Measurements from ENCODE around the gene ELAPOR1. TPM values are rescaled to one million over a fixed set of nuclear protein-coding genes. Genes with fewer than 3 reads are reported as not detected.

ELAPOR1 gene
- total RNA-seq, 1 donor from 2014 or later, result 27.4 TPM

DNA sequence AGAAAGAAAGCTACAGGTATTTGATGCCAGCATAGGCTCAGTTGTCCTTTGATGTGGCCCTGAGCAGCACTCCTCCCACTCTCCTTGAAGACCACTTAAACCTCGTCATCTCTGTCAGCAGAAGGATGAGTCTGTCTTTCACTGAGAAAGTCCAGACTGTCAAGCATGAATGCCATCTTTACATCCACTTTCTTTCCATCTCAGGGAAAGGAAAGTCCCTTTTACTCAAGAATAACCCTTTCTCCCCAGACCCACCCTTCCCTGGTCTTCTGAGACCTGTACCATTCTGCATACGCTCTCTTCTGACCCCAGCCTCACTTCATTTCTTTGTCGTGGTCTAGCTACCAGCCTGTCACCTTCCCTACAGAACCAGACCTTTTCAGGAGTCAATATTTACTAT is 4.0 kb upstream of the ELAPOR1 start:
- H3K27ac Mint-ChIP-seq, result no peak overlapping the region
- peaks cover 72% of the 10 kb centered on the region for H3K27me3 Mint-ChIP-seq
- no peak overlapping the region for H3K4me3 Mint-ChIP-seq
- H3K36me3 Mint-ChIP-seq, result no peaks in the 10 kb centered on the region
- peaks cover 10% of the 10 kb centered on the region for H3K4me1 Mint-ChIP-seq (ENCODE audit: unreplicated experiment)
- H3K9me3 Mint-ChIP-seq, result no peaks in the 10 kb centered on the region
- TF ChIP-seq, protein P1, sequence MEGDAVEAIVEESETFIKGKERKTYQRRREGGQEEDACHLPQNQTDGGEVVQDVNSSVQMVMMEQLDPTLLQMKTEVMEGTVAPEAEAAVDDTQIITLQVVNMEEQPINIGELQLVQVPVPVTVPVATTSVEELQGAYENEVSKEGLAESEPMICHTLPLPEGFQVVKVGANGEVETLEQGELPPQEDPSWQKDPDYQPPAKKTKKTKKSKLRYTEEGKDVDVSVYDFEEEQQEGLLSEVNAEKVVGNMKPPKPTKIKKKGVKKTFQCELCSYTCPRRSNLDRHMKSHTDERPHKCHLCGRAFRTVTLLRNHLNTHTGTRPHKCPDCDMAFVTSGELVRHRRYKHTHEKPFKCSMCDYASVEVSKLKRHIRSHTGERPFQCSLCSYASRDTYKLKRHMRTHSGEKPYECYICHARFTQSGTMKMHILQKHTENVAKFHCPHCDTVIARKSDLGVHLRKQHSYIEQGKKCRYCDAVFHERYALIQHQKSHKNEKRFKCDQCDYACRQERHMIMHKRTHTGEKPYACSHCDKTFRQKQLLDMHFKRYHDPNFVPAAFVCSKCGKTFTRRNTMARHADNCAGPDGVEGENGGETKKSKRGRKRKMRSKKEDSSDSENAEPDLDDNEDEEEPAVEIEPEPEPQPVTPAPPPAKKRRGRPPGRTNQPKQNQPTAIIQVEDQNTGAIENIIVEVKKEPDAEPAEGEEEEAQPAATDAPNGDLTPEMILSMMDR (conservative IDR thresholded peaks at IDR 0.05), result no peak
- DNase-seq (ENCODE audit: extremely low spot score, unreplicated experiment), result no peak

DNA sequence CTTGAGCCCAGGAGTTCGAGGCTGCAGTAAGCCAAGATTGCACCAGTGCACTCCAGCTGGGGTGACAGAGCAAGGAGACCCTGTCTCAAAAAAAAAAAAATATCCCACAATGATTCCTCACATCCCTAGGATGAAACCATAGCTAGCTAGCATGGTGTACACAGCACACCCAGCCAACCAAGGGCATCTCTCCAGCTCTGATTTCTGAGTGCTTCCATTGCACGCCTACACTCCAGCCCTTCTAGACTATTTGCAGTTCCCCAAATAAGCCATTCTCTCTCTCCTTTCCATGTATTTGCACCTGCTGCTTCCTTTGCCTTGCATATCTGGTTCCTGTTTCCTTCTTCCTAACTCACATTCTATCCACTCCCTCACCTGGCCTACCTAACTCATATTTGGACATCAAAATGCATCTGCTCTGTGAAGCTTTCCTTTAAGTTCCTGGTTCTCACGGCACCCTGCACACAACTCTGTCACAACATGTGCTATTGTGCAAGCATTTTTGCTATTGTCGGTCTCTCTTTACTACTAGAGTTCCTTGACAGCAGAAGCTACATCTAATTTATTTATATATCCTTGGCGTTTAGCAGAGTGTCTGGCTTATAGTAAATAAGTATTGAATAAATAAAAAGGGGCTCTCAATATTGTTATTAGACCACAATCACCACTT is 2.4 kb upstream of the ELAPOR1 start:
- H3K9me3 Mint-ChIP-seq, result no peaks in the 10 kb centered on the region
- peaks cover 10% of the 10 kb centered on the region for H3K4me1 Mint-ChIP-seq (ENCODE audit: unreplicated experiment)
- H3K36me3 Mint-ChIP-seq, result no peaks in the 10 kb centered on the region
- no peak overlapping the region for H3K4me3 Mint-ChIP-seq
- no peak overlapping the region for H3K27ac Mint-ChIP-seq
- TF ChIP-seq, protein P1 (conservative IDR thresholded peaks at IDR 0.05), result no peak
- H3K27me3 Mint-ChIP-seq, result peaks cover 85% of the 10 kb centered on the region
- no peak for DNase-seq (ENCODE audit: extremely low spot score, unreplicated experiment)

DNA sequence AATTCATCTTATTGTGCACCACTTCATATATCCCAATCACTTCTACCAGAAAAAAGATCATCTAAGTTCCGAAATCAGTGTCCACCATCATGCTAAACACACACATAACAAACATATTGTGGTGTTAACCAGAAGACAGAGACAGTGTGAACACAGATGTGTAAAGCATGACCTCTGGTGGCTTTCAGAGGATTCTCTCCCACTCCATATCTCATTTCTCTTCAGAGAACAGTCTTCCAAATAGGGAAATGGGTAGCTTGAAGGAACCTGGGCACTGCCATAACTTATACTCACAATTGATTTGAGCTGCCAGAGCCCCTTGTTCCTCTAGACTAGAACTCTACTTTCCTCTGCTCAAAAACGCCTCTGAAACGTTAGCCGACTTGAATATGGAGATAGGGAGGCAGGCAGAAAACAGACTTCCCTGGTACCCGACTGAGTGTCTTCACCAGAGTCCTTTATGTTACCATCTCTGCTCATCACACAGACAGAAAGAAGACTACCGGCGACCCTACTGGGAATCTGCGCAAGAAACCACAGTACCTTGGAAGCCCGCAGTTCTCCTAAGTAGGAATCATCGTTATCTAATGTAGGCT is 1.8 kb upstream of the ELAPOR1 start:
- H3K4me1 Mint-ChIP-seq (ENCODE audit: unreplicated experiment), result peaks cover 10% of the 10 kb centered on the region
- peak overlapping the region; percentile 63 for H3K27ac Mint-ChIP-seq
- H3K27me3 Mint-ChIP-seq, result peaks cover 86% of the 10 kb centered on the region
- H3K4me3 Mint-ChIP-seq, result peak overlapping the region; percentile 83
- TF ChIP-seq, protein P1 (conservative IDR thresholded peaks at IDR 0.05), result no peak
- no peaks in the 10 kb centered on the region for H3K36me3 Mint-ChIP-seq
- H3K9me3 Mint-ChIP-seq, result no peaks in the 10 kb centered on the region
- DNase-seq (ENCODE audit: extremely low spot score, unreplicated experiment), result no peak

DNA sequence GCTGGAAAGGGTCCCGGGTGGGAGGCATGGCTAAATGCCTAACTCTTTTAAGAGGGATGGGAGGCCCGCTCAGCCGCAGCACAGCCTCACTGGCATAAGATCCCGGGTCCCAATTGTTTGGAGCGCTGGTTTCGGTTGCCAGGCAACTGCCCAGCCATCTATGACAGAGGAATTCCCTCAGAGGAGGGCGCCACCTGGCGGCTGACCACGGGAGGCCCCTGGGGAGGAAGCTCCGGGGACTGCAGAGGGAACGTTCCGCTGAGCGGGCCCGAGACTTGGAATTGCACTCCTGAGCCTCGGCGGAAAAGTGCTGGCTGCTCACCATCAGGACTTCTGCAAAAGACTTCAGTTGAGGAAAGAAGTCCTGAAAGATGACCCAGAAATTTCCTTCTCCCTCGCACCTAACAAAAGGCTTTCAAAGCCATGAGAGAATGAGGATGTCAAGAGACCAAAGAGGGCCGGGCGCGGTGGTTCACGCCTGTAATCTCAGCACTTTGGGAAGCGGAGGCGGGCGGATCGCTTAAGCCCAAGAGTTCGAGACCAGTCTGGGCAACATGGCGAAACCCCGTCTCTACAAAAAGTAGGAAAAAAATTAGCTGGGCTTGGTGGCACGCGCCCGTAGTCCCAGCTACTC is 1.1 kb upstream of the ELAPOR1 start:
- TF ChIP-seq, protein P1 (conservative IDR thresholded peaks at IDR 0.05), result peak; percentile 99
- H3K4me1 Mint-ChIP-seq (ENCODE audit: unreplicated experiment), result peaks cover 10% of the 10 kb centered on the region
- H3K36me3 Mint-ChIP-seq, result no peaks in the 10 kb centered on the region
- peak; percentile 96 for DNase-seq (ENCODE audit: extremely low spot score, unreplicated experiment)
- peak overlapping the region; percentile 83 for H3K4me3 Mint-ChIP-seq
- peak overlapping the region; percentile 63 for H3K27ac Mint-ChIP-seq
- no peaks in the 10 kb centered on the region for H3K9me3 Mint-ChIP-seq
- peaks cover 86% of the 10 kb centered on the region for H3K27me3 Mint-ChIP-seq

DNA sequence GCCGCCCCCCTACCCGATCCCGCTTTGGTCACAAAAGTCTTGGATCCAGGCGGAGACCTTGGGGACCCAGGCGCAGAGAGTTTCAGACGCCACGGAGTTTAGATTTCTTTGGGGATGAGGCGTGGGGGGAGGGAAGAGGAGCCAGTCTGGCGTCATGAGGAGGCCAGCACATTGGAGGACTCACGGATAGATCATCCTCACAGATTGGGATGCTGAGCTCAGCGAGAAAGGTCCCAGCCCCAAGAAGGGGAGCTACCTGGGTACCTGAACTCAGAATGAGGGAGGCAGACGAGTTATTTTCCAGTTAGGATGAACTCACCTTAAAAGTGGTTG is 393 bp downstream of the ELAPOR1 start:
- Mint-ChIP-seq H3K9me3 (no peaks in the 10 kb centered on the region), H3K36me3 (no peaks in the 10 kb centered on the region), H3K4me1 (ENCODE audit: unreplicated experiment) (peaks cover 10% of the 10 kb centered on the region), H3K27me3 (peaks cover 83% of the 10 kb centered on the region), H3K27ac (no peak overlapping the region), H3K4me3 (peak overlapping the region; percentile 61)
- DNase-seq (ENCODE audit: extremely low spot score, unreplicated experiment), result no peak
- TF ChIP-seq, protein P1 (conservative IDR thresholded peaks at IDR 0.05), result no peak

Data from type B pancreatic cell (in vitro differentiated cells).